ENCODE data around the gene GSTM4.
"Not testable (repeated sequence)": the region's sequence is repeated elsewhere in the genome, so short reads cannot be mapped to it uniquely, and the experiment has no call there.

GSTM4 gene

GRCh38 chr1:109669246-109669948 is 13.5 kb downstream of the GSTM4 start:
- no peak for ATAC-seq

GRCh38 chr1:109669949-109670302 is 14.0 kb downstream of the GSTM4 start:
- ATAC-seq: not testable (repeated sequence)

- ATAC-seq: no peak
Observed at GRCh38 chr1:109671067-109671466, 15.2 kb downstream of the GSTM4 start.

- not testable (repeated sequence) for ATAC-seq
Observed at GRCh38 chr1:109673861-109674260, 18.0 kb downstream of the GSTM4 start.

GRCh38 chr1:109676683-109677381 is 20.9 kb downstream of the GSTM4 start:
- ATAC-seq: not testable (repeated sequence)

- no peak for ATAC-seq
Observed at GRCh38 chr1:109677459-109677858, 21.6 kb downstream of the GSTM4 start.

- ATAC-seq: not testable (repeated sequence)
Observed at GRCh38 chr1:109678637-109679036, 22.7 kb downstream of the GSTM4 start.

GRCh38 chr1:109684777-109685176 is 28.9 kb downstream of the GSTM4 start:
- not testable (repeated sequence) for ATAC-seq

- not testable (repeated sequence) for ATAC-seq
Observed at GRCh38 chr1:109685399-109685798, 29.5 kb downstream of the GSTM4 start.

- ATAC-seq: not testable (repeated sequence)
Observed at GRCh38 chr1:109685890-109686289, 30.0 kb downstream of the GSTM4 start.

GRCh38 chr1:109687109-109687508 is 31.2 kb downstream of the GSTM4 start:
- not testable (repeated sequence) for ATAC-seq

GRCh38 chr1:109687641-109688499 is 32.0 kb downstream of the GSTM4 start, which contains the start of gene GSTM1:
TSS of gene GSTM1 (plus strand) at chr1:109687817. CDS start at chr1:109687874, 57 bp downstream.
- ATAC-seq: peak in 1 of 2 donors; percentile 99

- no peak for ATAC-seq
Observed at GRCh38 chr1:109689844-109690405, 34.0 kb downstream of the GSTM4 start.

GRCh38 chr1:109691759-109692158 is 35.9 kb downstream of the GSTM4 start:
- no peak for ATAC-seq

GRCh38 chr1:109694400-109694799 is 38.5 kb downstream of the GSTM4 start:
- not testable (repeated sequence) for ATAC-seq

GRCh38 chr1:109695138-109695537 is 39.2 kb downstream of the GSTM4 start:
- not testable (repeated sequence) for ATAC-seq

- no peak for ATAC-seq
Observed at GRCh38 chr1:109697066-109697465, 41.2 kb downstream of the GSTM4 start.

GRCh38 chr1:109697861-109698260 is 42.0 kb downstream of the GSTM4 start:
- not testable (repeated sequence) for ATAC-seq

- not testable (repeated sequence) for ATAC-seq
Observed at GRCh38 chr1:109702940-109703339, 47.0 kb downstream of the GSTM4 start.

GRCh38 chr1:109704173-109704572 is 48.3 kb downstream of the GSTM4 start:
- ATAC-seq: no peak

- ATAC-seq: no peak
Observed at GRCh38 chr1:109705411-109705810, 49.5 kb downstream of the GSTM4 start.

GRCh38 chr1:109708949-109709348 is 53.0 kb downstream of the GSTM4 start:
- ATAC-seq: not testable (repeated sequence)

GRCh38 chr1:109709822-109710221 is 53.9 kb downstream of the GSTM4 start:
- not testable (repeated sequence) for ATAC-seq

All from activated CD4-positive, CD25-positive, alpha-beta regulatory T cell treated with anti-CD3 and anti-CD28 coated beads, Interleukin-2, amount 50 U/mL, for 24 hours (primary cell).